AG09309 (cell line): ENCODE measurements around the gene HLCS.

Experiments
- DNase-seq: peaks from one replicate; pipeline ENCODE4 v3.0.0-alpha.2; 2010; ENCODE audit warnings: low read depth
- H3K4me3 ChIP-seq: 2 replicates; pipeline ENCODE4 v1.5.1; 2011; ENCODE audit warnings: mild to moderate bottlenecking, low read depth, low read length, moderate library complexity; ENCODE audit not compliant: control insufficient read depth
- CTCF ChIP-seq: IDR thresholded peaks from 2 replicates; pipeline ENCODE4 v1.5.1; 2011; ENCODE audit warnings: mild to moderate bottlenecking, low read depth, low read length, inconsistent platforms; ENCODE audit not compliant: insufficient read depth, control insufficient read depth; ENCODE audit errors: missing control alignments

Gene HLCS

DNA sequence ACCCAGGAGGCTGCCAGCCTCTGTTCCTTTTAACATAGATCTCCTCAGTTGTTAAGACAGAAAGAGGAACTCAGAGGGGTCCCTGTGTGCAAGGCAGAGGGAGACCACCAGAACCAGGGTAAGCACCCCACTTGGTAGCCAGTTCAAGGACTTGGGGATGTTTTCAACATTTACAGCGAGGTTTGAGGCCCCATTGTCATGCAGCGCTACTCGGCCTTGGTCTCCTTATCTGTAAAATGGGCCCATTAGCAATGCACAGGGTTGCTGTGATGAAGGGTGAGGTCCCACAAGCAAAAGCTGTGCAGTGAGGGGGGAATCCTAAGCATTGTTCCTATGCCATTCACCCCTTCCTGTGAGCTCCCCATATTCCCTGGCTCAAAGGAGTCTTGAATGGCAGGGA, 263.3 kb downstream of the HLCS start:
- no peak overlapping the region for H3K4me3 ChIP-seq
- no peak for TF ChIP-seq CTCF
- no peak for DNase-seq

GRCh38 chr21:36702622-36702968, 263.9 kb downstream of the HLCS start:
- H3K4me3 ChIP-seq, result no peak overlapping the region
- TF ChIP-seq CTCF, result no peak
- DNase-seq, result no peak

DNA sequence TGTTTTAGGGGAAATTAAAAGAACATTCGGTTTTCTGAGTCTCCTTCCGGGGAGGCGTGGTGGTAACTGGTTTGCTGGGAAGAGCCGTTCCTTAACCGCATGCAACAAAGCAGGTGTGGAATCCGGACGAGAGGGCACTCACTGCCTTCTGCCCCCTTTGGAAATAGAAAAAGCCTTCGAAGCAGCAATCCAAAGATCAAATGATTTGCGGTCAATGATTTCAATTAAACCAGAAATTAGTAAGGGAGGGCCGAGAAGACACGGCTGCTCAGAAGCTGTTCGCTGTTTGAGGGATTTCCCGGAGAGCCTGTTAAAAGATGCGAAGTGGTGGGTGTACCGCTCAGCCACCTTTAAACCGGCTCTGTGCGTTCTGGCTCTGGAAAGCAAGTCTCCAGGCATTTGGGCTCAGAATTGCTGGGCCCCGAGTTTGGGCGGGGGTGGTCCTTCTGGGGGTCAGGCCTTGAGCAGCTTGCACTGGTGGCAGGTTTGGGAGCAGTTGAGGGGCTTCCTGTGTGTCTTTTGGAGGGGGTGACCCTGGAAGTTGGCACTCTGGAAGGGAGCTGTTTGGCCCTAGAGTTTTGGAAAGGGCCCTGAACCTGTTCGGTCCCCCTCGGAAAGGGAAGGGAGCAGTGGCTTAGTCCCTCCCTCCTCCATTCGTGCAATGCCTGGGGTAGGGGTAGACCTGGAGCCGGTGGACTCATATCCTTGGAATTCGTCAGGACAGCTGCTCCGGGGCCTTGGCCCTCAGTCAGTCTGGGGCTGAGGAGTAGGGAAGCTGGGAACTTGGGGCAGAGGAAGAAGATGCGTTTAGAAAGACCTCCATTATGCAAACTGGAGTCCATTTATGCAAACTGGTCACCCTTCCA, 264.5 kb downstream of the HLCS start:
- H3K4me3 ChIP-seq, result no peak overlapping the region
- no peak for TF ChIP-seq CTCF
- DNase-seq, result no peak

DNA sequence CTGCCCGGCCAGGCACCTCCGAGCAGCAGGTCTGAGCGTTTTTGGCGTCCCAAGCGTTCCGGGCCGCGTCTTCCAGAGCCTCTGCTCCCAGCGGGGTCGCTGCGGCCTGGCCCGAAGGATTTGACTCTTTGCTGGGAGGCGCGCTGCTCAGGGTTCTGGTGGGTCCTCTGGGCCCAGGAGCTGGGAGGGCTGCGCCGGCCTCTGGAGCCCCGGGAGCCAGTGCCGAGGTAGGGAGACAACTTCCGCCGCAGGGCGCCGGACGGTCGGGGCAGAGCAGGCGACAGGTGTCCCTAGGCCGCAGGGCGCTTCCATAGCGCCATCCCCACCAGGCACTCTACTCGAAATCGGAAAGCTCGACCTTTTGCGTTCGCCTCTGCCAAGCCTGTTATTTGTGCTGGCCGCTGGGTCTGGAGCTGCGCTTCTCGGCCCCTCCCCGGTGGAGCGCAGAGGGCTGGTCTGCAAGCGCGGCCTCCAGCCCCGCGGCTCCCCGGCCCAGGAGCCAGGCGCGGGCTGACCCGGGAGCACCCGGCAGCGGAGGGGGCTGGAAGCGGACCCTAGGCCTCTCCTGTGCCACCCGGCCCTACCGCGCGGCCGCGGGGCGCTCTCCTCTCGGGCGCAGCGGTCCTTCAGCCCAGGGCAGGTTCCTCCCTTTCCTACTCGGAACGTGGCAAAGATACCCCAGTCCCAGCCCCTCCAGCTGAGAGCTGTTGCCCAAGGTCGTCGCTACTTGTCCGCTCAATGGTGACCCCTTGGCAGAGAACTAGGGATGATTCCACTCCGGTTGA, 265.3 kb downstream of the HLCS start:
- no peak for TF ChIP-seq CTCF
- H3K4me3 ChIP-seq, result no peak overlapping the region
- no peak for DNase-seq
